GM20000 (cell line): Measurements from ENCODE around the gene KLHL10.

Experiments used
- DNase-seq: peaks from one replicate; pipeline ENCODE4 v3.0.0; 2012; ENCODE audit warnings: low spot score
- TF ChIP-seq, protein P1 (sequence below): IDR thresholded peaks from 2 replicates; pipeline ENCODE4 v1.5.1; 2012; ENCODE audit warnings: mild to moderate bottlenecking, control low read depth; ENCODE audit errors: extremely low read depth, missing control alignments

KLHL10 gene

DNA sequence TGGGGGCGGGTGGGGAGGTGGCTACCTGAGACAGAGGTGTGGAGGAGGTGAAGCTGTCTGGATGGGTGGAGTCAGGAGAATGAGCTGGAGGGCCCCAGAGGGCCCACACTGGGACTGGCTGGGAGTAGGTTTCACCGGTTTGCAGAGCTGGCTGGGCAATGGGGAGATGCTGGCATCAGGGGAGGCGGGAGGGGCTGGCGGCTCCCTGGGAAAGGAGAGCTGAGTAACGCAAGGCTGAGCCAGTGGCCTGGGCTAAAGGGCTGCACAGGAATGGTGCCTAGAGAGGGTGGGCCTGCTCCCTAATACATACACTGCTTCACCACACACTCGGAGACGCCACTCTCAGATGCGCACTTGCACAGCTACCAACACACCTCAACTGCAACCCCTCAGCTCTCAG lies 38.3 kb upstream of the KLHL10 start:
- no peak for DNase-seq
- TF ChIP-seq, protein P1, sequence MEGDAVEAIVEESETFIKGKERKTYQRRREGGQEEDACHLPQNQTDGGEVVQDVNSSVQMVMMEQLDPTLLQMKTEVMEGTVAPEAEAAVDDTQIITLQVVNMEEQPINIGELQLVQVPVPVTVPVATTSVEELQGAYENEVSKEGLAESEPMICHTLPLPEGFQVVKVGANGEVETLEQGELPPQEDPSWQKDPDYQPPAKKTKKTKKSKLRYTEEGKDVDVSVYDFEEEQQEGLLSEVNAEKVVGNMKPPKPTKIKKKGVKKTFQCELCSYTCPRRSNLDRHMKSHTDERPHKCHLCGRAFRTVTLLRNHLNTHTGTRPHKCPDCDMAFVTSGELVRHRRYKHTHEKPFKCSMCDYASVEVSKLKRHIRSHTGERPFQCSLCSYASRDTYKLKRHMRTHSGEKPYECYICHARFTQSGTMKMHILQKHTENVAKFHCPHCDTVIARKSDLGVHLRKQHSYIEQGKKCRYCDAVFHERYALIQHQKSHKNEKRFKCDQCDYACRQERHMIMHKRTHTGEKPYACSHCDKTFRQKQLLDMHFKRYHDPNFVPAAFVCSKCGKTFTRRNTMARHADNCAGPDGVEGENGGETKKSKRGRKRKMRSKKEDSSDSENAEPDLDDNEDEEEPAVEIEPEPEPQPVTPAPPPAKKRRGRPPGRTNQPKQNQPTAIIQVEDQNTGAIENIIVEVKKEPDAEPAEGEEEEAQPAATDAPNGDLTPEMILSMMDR = no peak

DNA sequence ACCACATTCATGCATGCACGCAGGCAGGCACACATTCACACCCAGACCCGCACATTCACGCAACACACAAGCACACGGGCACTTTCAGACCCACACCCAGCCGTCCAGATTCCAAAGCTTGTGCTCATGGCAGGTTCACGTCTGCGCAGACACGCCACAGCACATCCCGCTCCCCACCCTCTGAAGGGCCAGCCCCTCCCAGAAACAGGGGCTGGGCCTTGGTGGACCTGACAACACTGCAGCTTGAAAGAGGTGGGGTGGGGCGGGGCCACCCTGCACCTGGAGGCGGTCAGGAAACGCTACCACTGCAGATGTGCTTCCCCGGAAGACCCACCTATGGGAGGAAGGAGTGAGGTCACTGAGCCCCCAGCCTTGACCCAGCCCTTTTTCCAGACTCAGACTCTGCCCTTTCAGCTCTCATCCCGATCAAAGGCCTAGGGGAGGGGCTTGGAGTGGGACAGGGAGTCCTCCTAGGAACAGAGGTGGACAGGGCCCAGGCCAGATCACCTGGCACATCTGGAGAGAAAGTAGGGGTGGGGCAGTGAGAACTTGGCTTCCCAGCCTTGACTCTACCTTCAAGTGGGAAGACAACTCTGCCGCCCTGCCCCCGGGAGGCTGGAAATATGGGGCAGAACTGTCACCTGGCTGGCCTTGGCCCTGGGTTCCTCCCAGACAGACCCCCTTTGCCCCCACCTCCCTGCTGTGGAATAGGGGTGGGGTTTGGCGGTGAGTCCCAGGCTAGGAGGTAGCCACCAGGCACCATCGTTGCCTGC lies 36.8 kb upstream of the KLHL10 start:
- TF ChIP-seq, protein P1 = no peak
- no peak for DNase-seq

DNA sequence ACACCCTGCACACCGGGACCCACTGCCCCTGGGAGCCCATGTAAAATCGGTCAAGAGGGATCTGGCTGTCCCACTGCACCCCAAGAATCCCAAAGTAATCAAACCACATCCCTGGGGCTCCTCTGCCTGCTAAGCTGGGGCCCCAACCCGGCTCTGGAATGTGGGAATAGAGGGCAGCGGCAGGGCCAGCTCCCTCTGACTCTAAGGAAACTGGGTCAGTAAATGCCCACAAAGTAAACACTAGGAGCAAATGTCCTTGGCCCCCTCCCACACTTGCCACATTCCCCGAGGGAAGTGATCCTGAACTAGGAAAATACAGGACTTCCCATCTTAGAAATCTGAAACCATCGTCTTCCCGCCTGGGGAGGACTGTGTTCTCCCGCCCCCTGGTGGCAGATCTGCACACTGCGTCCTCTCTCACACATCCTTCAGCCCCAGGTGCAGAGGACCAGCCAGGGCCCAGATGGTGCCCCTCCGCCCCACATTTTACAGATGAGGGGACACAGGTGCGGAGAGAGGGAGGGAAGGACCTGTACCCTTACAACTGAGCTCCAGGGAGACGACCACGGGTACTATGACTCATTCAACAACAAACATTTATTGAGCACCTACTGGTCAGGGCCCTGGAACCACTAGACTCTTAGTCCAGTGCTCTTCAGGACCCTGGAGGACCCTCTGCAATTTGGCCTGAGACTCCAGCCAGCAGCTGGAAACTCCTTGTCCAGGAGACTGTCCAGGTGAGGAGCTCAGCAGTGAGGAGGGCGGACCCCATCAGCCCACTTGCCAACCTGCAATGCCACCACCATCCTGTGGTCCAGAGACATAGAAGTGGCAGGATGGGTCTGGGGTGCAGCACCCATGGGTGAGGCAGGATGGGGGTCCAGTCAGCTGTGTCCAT lies 36.0 kb upstream of the KLHL10 start:
- peak; percentile 85 for DNase-seq
- TF ChIP-seq, protein P1 = peak; percentile 86

DNA sequence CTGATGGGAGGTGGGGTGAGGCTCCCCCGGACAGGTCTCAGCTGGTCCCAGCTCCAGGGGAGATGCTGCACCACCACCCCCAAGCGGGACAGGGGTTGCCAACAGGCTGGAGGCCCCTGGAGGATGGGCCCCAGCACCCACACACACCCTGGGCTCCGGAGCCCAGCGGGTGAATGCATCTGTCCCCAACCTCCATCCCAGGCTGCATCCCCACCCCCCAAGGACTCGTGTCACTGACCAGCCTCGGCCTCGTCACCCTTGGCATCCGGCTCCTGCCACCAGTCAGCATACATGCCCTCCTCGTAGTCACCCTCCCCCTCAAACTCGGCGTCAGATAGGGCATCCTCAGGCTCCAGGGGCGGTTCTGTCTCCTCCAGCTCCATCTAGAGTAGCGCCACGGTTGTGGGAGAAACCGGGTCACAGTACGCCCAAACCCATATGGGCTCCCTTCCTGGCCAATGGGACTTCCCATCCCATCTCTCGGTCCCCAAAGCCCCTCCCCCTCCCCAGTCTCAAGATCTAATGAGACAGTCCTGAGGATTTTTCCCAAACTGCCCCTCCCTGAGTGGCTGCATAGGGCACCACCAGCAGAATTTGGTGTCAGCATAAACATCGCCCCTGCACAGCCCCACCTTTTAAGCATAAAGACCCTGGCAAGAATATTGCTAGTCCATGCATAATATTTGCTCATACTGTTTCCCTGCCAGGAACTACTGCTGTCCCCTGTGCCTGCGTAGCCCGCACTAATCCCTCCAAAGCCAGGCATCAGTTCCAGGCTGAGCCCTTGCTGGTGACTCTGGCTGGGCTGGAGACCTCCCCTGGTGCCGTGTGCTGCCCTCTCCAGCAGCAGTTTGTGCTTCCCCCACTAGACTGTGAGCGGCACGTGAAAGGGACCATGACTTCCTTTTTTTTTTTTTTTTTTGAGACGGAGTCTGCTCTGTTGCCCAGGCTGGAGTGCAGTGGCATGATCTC lies 34.3 kb upstream of the KLHL10 start:
- TF ChIP-seq, protein P1 = no peak
- DNase-seq = no peak

DNA sequence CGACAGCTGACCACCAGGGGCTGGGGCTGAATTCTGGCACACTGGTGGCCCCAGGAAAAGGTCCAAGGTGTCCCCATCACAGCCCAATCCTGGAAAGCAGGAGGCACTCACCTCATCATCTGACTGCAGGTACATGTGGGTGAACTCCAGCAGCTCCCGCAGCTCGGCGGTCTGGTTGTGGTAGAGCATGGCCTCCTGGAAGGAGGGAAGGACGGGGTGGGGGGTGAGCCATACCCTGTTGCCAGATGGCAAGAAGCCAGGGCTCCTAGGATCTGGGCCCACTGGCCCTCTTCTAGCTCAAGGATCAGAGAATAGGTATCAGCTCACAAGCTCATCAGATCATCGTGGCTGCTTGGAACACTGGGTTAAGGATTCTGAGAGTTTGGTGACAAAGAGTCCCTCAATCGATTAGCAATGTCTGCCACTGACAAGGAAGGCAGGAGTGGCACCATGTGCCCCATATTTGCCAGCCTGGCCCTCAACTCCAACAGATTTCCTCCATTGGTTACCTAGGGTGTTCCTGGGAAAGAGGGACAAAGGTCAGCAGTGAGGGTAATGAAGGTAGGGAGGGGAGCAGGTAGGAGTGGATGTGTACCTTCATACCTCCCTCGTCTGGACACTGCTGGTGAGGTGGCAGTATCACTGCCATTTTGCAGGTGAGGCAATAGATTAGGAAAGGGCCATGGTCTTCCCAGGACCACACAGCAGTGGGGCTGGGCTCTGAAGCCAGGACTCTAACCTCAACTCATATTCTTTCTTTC lies 30.8 kb upstream of the KLHL10 start:
- TF ChIP-seq, protein P1 = no peak

DNA sequence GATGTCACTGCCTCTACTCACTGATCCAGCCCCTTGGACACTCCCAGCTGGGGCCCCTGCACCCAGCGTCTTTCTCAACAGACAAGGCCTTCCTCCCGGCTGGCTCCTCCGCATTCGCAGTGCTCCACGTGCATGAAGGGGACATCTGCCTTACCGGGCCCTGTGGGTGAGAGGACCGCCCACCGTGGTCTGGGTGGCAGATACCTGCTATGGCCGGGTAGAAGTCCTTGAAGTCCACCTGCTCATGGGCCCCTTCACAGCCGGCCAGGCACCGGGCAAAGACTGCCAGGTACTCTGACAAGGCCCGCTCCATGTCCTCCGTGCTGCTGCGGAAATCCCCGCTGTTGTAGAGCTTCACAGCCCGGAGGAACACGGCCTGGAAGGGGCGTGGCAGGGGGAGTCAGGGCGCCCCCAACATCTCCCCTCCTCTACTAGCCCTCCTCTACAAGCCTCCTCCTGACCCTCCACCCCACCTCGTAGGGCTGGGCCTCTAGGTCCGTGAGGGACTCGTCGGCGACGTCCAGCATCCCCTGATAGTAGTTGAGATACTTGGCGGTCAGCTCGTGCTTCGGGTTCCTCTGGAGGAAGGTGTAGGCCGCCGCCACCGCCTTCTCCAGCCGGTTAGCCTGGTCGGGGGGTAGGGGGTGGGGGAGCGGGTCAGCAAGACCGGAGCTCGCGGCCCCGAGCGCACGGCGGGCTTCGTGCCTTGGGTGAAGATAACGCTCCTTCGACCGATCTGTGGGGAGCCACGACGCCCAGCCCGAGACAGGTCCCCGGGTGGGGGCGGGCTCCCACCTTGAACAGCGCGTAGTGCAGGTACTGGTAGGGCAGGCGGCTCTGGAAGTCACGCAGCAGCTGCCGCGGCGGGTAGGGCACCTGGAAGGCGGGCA lies 26.7 kb upstream of the KLHL10 start:
- no peak for DNase-seq
- TF ChIP-seq, protein P1 = no peak

More for the DNA sequence above, 30.8 kb upstream of the KLHL10 start:
- DNase-seq = no peak
